Neural crest cell (in vitro differentiated cells): Measurements from ENCODE around the gene TSHR. TPM values are rescaled to one million over a fixed set of nuclear protein-coding genes. Genes with fewer than 3 reads are reported as not detected.
"Not testable (repeated sequence)": the region's sequence is repeated elsewhere in the genome, so short reads cannot be mapped to it uniquely, and the experiment has no call there.

Source experiments
- DNase-seq: peaks from one replicate; pipeline ENCODE4 v3.0.0; 2021; ENCODE audit warnings: low read depth, mixed read lengths, low spot score
- H3K27ac Mint-ChIP-seq: one replicate; pipeline ENCODE4 v1.8.0; 2021; ENCODE audit warnings: mild to moderate bottlenecking, mixed read lengths; ENCODE audit not compliant: unreplicated experiment
- H3K27me3 Mint-ChIP-seq: 2 replicates; pipeline ENCODE4 v1.8.0; 2021; ENCODE audit warnings: low read depth, mild to moderate bottlenecking, mixed read lengths
- H3K36me3 Mint-ChIP-seq: 2 replicates; pipeline ENCODE4 v1.8.0; 2021; ENCODE audit warnings: low read depth, mild to moderate bottlenecking, mixed read lengths
- H3K4me1 Mint-ChIP-seq: 2 replicates; pipeline ENCODE4 v1.8.0; 2021; ENCODE audit warnings: mixed read lengths
- H3K4me3 Mint-ChIP-seq: one replicate; pipeline ENCODE4 v1.8.0; 2021; ENCODE audit warnings: mild to moderate bottlenecking, mixed read lengths
- H3K9me3 Mint-ChIP-seq: 2 replicates; pipeline ENCODE4 v1.8.0; 2021; ENCODE audit warnings: mixed read lengths
- total RNA-seq: library from RNA; stranded (reverse); gene quantifications from 2 replicates; pipeline ENCODE4 v1.2.1, GENCODE V29; 2021
- TF ChIP-seq, protein P1 (sequence below): fragments of 200-600 bp; sonication (generic); conservative IDR thresholded peaks from 2 replicates; pipeline ENCODE4 v1.5.0; 2021; ENCODE audit warnings: antibody characterized with exemption, mild to moderate bottlenecking

TSHR gene
- total RNA-seq, 1 donor from 2014 or later = not detected

DNA sequence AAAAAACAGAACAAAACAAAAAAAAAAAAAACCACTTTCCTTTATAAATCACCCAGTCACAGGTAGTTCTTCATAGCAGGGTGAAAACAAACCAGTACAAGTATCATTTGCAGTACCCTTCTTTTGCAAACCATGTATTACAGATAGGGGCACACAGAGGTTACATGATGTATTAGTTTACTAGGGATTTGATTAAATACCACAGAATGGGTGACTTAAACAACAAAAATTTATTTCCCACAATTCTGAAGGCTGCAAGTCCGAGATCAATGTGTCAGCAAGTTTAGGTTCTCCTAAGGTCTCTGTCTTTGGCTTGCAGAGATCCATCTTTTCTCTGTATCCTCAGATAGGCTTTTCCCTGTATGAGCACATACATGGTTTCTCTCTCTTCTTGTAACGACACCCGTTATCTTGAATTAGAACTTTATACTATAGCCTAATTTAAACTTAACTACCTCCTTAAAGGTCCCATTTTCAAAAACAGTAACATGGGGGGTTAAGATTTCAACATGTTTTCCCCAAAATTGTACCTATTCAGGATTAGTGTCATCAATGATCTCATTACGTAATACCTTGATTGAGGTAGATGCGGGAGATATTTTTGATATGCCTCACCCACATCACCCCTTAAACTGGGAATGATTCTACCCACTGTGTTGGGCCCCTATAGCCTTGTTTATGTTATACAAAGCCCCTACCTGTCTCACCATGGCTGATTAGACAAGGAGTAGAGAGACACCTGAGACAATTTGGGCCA, 10.4 kb upstream of the TSHR start:
- Mint-ChIP-seq H3K27me3 (peaks cover 13% of the 10 kb centered on the region), H3K4me1 (peaks cover 20% of the 10 kb centered on the region), H3K36me3 (no peaks in the 10 kb centered on the region), H3K27ac (no peak overlapping the region), H3K4me3 (no peak overlapping the region), H3K9me3 (no peaks in the 10 kb centered on the region)
- TF ChIP-seq, protein P1, sequence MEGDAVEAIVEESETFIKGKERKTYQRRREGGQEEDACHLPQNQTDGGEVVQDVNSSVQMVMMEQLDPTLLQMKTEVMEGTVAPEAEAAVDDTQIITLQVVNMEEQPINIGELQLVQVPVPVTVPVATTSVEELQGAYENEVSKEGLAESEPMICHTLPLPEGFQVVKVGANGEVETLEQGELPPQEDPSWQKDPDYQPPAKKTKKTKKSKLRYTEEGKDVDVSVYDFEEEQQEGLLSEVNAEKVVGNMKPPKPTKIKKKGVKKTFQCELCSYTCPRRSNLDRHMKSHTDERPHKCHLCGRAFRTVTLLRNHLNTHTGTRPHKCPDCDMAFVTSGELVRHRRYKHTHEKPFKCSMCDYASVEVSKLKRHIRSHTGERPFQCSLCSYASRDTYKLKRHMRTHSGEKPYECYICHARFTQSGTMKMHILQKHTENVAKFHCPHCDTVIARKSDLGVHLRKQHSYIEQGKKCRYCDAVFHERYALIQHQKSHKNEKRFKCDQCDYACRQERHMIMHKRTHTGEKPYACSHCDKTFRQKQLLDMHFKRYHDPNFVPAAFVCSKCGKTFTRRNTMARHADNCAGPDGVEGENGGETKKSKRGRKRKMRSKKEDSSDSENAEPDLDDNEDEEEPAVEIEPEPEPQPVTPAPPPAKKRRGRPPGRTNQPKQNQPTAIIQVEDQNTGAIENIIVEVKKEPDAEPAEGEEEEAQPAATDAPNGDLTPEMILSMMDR = no peak
- no peak for DNase-seq

DNA sequence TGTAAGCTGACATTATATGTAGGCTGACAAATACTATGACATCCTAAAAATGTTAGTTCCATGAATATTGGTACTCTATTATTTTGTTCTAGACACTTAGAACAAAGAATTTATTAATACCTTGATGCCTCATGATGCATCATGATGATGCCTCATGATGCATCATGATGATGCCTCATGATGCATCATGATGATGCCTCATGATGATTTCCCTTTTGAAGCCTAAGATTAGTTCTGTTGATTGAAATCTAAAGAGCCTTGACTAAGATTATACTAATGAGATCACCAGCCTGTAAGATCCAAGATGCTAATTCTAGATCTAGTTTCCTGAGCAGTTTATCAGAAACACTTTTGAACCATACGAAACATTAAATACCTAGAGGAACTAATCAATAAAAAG, 9.2 kb upstream of the TSHR start:
- Mint-ChIP-seq H3K9me3 (no peaks in the 10 kb centered on the region), H3K27me3 (peaks cover 16% of the 10 kb centered on the region), H3K36me3 (no peaks in the 10 kb centered on the region)

DNA sequence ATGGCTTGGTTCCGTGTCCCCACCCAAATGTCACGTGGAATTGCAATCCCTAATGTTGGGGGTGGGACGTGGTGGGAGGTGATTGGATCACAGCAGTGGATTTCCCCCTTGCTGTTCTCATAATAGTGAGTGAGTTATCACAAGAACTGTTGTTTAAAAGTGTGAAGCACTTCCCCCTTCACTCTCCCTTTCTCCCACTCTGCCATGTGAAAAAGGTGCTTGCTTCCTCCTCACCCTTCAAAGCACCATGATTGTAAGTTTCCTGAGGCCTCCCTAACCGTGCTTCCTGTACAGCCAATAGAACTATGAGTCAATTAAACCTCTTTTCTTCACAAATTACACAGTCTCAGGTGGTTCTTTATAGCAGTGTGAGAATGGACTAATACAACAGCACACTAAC, 8.6 kb upstream of the TSHR start:
- peaks cover 18% of the 10 kb centered on the region for H3K27me3 Mint-ChIP-seq
- TF ChIP-seq, protein P1 = no peak

More for the DNA sequence above, 9.2 kb upstream of the TSHR start:
- Mint-ChIP-seq H3K4me1 (peaks cover 16% of the 10 kb centered on the region), H3K4me3 (no peak overlapping the region), H3K27ac (no peak overlapping the region)
- TF ChIP-seq, protein P1 = no peak
- DNase-seq = no peak

DNA sequence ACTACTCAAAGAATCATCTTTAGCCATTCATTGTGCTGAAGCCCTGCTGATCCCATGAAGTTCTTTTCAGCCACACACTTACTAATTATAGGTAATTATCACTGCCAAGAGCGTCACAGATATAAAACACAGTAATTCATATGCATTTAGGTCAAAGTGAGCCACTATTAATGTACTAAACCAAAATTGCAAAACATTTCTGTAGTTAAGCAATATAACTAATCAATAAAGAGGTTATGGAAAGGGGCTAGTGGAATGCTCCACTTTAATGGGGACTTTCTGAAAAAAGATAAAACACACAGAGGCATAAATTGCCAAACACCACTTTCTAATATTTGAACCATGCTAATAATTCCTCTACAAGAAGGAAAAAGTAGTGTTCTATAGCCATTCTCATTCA, 7.1 kb upstream of the TSHR start:
- Mint-ChIP-seq H3K4me3 (no peak overlapping the region), H3K4me1 (no peaks in the 10 kb centered on the region), H3K27me3 (peaks cover 18% of the 10 kb centered on the region), H3K27ac (no peak overlapping the region), H3K36me3 (no peaks in the 10 kb centered on the region), H3K9me3 (no peaks in the 10 kb centered on the region)
- TF ChIP-seq, protein P1 = no peak
- DNase-seq = no peak

More for the DNA sequence above, 8.6 kb upstream of the TSHR start:
- Mint-ChIP-seq H3K36me3 (no peaks in the 10 kb centered on the region), H3K27ac (no peak overlapping the region), H3K9me3 (no peaks in the 10 kb centered on the region), H3K4me3 (no peak overlapping the region), H3K4me1 (peaks cover 12% of the 10 kb centered on the region)
- no peak for DNase-seq

DNA sequence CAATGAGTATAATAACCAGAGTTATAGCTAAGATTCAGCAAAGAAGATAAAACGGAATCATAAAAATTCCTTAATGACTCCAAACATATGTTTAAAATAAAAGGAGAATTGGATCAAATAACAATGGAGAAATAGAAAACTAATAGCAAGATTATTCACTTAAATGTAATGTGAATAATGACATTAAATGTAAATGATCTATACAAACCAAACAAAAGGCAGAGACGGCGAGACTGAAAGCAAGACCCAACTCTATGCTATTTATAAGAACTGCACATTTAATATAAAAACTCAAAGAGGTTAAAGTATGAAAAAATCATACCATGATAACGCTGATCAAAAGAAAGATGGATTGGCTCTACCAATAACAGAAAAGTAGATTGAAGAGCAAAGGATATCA, 3.9 kb upstream of the TSHR start:
- Mint-ChIP-seq H3K27me3 (peaks cover 35% of the 10 kb centered on the region), H3K9me3 (no peaks in the 10 kb centered on the region), H3K27ac (no peak overlapping the region), H3K4me1 (peaks cover 7% of the 10 kb centered on the region), H3K4me3 (no peak overlapping the region), H3K36me3 (no peaks in the 10 kb centered on the region)
- DNase-seq = no peak
- TF ChIP-seq, protein P1 = no peak

DNA sequence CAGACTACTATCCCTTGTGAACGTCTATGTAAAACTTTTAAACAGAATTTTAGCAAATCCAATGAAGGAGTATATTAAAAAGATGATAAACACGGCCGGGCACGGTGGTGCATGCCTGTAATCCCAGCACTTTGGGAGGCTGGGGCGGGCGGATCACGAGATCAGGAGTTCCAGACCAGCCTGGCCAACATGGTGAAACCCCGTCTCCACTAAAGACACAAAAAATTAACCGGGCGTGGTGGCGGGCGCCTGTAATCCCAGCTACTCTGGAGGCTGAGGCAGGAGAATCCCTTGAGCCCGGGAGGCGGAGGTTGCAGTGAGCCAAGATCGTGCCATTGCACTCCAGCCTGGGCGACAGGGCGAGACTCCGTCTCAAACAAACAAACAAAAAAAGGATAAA, 2.2 kb upstream of the TSHR start:
- H3K27ac Mint-ChIP-seq, H3K9me3 Mint-ChIP-seq, H3K4me3 Mint-ChIP-seq, H3K36me3 Mint-ChIP-seq, H3K4me1 Mint-ChIP-seq, DNase-seq: not testable (repeated sequence)
- H3K27me3 Mint-ChIP-seq = peaks cover 49% of the 10 kb centered on the region
